Spleen (tissue), 11 donors: ENCODE data around the gene SPIRE2. TPM values are rescaled to one million over a fixed set of nuclear protein-coding genes. Genes with fewer than 3 reads are reported as not detected.

ENCODE experiments used
- DNase-seq: peaks from one replicate; pipeline ENCODE4 v3.0.0-alpha.2; 2020
- H3K27ac ChIP-seq, 8 donors: fragments of 200-600 bp; sonication (generic) in 7 of 8; 1 replicate in 4 of 8; 2 replicates in 4 of 8; pipeline versions ENCODE4 v1.5.0 to v1.8.0; 2016 to 2021; ENCODE audit warnings: inconsistent platforms in 4 of 8, mild to moderate bottlenecking in 4 of 8, moderate library complexity in 1 of 8
- H3K27me3 ChIP-seq, 7 donors: fragments of 200-600 bp; sonication (generic) in 6 of 7; replicated peaks in 1 of 7; 1 replicate in 4 of 7; 2 replicates in 3 of 7; pipeline versions ENCODE4 v1.5.0 to v1.8.0; 2016 to 2021; ENCODE audit warnings: inconsistent platforms in 3 of 7, mild to moderate bottlenecking in 1 of 7
- H3K36me3 ChIP-seq, 6 donors: fragments of 200-600 bp; sonication (generic) in 5 of 6; 1 replicate in 4 of 6; 2 replicates in 2 of 6; pipeline versions ENCODE4 v1.5.0 to v1.8.0; 2016 to 2021; ENCODE audit warnings: inconsistent platforms in 2 of 6
- H3K4me1 ChIP-seq, 6 donors: fragments of 200-600 bp; sonication (generic) in 5 of 6; 1 replicate in 3 of 6; 2 replicates in 3 of 6; pipeline versions ENCODE4 v1.5.0 to v1.8.0; 2016 to 2021; ENCODE audit warnings: inconsistent platforms in 3 of 6
- H3K4me3 ChIP-seq, 8 donors: fragments of 200-600 bp; sonication (generic) in 7 of 8; 1 replicate in 4 of 8; 2 replicates in 4 of 8; pipeline versions ENCODE4 v1.5.0 to v1.8.0; 2016 to 2021; ENCODE audit warnings: inconsistent platforms in 4 of 8, mild to moderate bottlenecking in 4 of 8, moderate library complexity in 2 of 8
- H3K9me3 ChIP-seq, 8 donors: fragments of 200-600 bp; sonication (generic) in 7 of 8; 1 replicate in 4 of 8; 2 replicates in 4 of 8; pipeline versions ENCODE4 v1.5.0 to v1.8.0; 2016 to 2021; ENCODE audit warnings: inconsistent platforms in 4 of 8
- POLR2A ChIP-seq, 3 donors: fragments of 450-650 bp; IDR thresholded peaks; one replicate each; pipeline ENCODE4 v1.5.1; 2017; ENCODE audit warnings: antibody characterized with exemption in 3 of 3, mild to moderate bottlenecking in 1 of 3
- POLR2AphosphoS5 ChIP-seq, 3 donors: sonication (generic); formaldehyde crosslinking; IDR thresholded peaks; one replicate each; pipeline ENCODE4 v1.5.1; 2017; ENCODE audit warnings: antibody characterized with exemption in 3 of 3
- WGBS, 5 donors: extraction: QIAGEN DNeasy Blood & Tissue Kit in 3 of 5; methylation state at CpG; one replicate each; pipeline versions ENCODE4 v1.1.5 to v1.1.7; 2013 to 2018; 5-methylcytosine and 5-hydroxymethylcytosine counted together
- intact Hi-C: fragments of 100-400 bp; cut with DNase I; formaldehyde crosslinking; loops from one replicate; pipeline ENCODE4 v1.15.0; 2023; ENCODE audit warnings: low total_unique reads
- polyA plus RNA-seq, 3 donors: library from polyadenylated mRNA; stranded (reverse); fragments of 200-250 nt; gene quantifications; one replicate each; pipeline ENCODE4 v1.2.1, GENCODE V29; 2013
- total RNA-seq, 7 donors: library from RNA; depleted of rRNA in 3 of 7; stranded (reverse); fragments of >200 nt in 3 of 7; fragmentation: NEBNext Ultra II Directional in 4 of 7; extraction: Animal tissue kit (Norgen Biotek cat#: 25700) in 4 of 7; gene quantifications; one replicate each; pipeline versions ENCODE4 v1.1.0 to v1.2.1, GENCODE V29; 2016 to 2021
- TF ChIP-seq, protein P1 (sequence below), 11 experiments: fragments of 200-600 bp in 7 of 11; fragments of 450-650 bp in 4 of 11; sonication (generic) in 4 of 11; IDR thresholded peaks in 8 of 11; conservative IDR thresholded peaks in 3 of 11; 1 replicate in 7 of 11; 2 replicates in 4 of 11; pipeline versions ENCODE4 v1.4.0 to v1.8.0; 2016 to 2021; ENCODE audit warnings: antibody characterized with exemption in 11 of 11, inconsistent platforms in 4 of 11, mild to moderate bottlenecking in 1 of 11
- donor health status: healthy with polysubstance abuse.
- donor health status: DM: no; HTN: no; CAD: no; lungs with moderate emphysema.
- donor health status: DM: no; HTN: no; CAD: no.
- donor health status: Bipolar disorder and iron deficiency.
- donor health status: healthy.
- donor health status: DM: no; HTN: no; CAD: no.
- donor health status: DM: yes; HTN: yes; CAD: no.

SPIRE2 gene
- total and polyA plus RNA-seq, 10 donors = 0.80 to 3.2 (median 1.9) TPM

DNA sequence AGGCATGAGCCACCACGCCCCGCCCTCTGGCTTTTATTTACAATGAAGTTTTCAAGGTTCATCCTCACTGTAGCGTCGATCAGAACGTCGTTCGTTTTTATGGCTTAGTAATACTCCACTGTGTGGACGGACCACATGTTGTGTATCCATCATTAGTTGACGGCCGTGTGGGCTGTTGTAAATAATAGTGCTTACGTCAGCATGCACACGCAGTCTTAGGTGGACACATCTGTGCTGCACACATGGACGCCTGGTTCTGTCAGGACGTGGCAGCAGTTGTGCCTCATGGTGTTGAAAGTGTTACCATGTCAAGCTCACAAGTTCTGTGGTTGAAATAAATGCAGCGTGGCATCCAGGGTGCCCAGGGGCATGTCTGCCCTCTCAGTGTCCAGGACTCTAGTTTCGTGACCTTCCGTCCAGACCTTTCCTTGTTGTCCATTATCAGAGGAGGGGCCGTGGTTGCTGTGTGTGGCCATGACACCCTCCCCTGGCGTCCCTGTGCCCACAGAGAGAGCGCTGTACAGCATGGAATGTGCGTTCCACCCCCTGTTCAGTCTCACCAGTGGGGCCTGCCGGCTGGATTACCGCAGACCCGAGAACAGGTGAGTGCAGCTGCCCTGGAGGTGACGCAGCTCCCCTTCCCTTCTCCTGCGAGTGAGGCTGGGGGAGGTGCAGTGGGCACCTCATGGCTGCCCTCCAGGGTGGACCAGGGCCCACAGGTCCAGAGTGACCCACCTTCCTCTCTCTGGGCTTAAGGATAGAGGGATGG is 67.4 kb downstream of the SPIRE2 start:
- Histone ChIP-seq H3K4me3 (no peak overlapping the region), H3K27ac (no peak overlapping the region), H3K27me3 (no peaks in the 10 kb centered on the region), H3K9me3 (no peaks in the 10 kb centered on the region), H3K4me1 (no peaks in the 10 kb centered on the region), H3K36me3 (peaks cover 1 to 100% (median 97%) of the 10 kb centered on the region in 6 donors)
- WGBS, 5 donors = 94 to 98% (median 95%) methylated on average over 23 to 26 of the region's 26 CpGs
- TF ChIP-seq, protein P1, sequence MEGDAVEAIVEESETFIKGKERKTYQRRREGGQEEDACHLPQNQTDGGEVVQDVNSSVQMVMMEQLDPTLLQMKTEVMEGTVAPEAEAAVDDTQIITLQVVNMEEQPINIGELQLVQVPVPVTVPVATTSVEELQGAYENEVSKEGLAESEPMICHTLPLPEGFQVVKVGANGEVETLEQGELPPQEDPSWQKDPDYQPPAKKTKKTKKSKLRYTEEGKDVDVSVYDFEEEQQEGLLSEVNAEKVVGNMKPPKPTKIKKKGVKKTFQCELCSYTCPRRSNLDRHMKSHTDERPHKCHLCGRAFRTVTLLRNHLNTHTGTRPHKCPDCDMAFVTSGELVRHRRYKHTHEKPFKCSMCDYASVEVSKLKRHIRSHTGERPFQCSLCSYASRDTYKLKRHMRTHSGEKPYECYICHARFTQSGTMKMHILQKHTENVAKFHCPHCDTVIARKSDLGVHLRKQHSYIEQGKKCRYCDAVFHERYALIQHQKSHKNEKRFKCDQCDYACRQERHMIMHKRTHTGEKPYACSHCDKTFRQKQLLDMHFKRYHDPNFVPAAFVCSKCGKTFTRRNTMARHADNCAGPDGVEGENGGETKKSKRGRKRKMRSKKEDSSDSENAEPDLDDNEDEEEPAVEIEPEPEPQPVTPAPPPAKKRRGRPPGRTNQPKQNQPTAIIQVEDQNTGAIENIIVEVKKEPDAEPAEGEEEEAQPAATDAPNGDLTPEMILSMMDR (IDR thresholded peaks at IDR 0.05 in 8 of 11, conservative IDR thresholded peaks at IDR 0.05 in 3 of 11) = no peak
- peak; percentile 10 to 58 (median 15) for TF ChIP-seq POLR2AphosphoS5 (IDR thresholded peaks at IDR 0.05)
- no peak for TF ChIP-seq POLR2A (IDR thresholded peaks at IDR 0.05)
- DNase-seq = no peak
- intact Hi-C loops = no loop called here

DNA sequence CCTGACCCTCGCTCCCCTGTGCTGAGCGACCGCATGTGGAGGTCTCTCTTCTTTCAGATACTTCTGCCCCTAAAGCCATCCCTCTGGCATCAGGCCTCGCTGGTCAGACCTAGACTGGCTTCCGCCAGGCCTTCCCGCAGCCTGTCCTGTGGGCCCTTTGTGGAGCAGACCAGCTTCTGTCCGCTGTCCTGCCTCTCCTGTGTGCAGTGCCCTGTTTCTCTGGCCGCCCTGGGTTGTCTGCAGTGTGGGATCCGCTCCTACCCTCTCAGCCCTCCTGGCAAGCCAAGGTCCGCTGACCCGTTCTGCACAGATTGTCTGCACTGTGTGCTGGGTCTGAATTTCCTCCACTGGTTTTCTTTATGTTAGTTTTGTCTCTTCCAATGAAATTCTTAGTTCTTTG is 68.9 kb downstream of the SPIRE2 start:
- peaks cover 5 to 92% (median 89%) of the 10 kb centered on the region in 6 donors for H3K36me3 ChIP-seq
- no peaks in the 10 kb centered on the region for H3K4me1 ChIP-seq
- TF ChIP-seq POLR2A (IDR thresholded peaks at IDR 0.05) = no peak
- TF ChIP-seq POLR2AphosphoS5 (IDR thresholded peaks at IDR 0.05) = peak in 1 of 3 donors; percentile 45
- no peak for DNase-seq
- intact Hi-C loops = no loop called here
- H3K27me3 ChIP-seq = no peaks in the 10 kb centered on the region
- H3K27ac ChIP-seq = no peak overlapping the region
- WGBS, 5 donors = 96 to 99% (median 97%) methylated on average over 11 of the region's 11 CpGs
- H3K9me3 ChIP-seq = no peaks in the 10 kb centered on the region
- no peak overlapping the region for H3K4me3 ChIP-seq

DNA sequence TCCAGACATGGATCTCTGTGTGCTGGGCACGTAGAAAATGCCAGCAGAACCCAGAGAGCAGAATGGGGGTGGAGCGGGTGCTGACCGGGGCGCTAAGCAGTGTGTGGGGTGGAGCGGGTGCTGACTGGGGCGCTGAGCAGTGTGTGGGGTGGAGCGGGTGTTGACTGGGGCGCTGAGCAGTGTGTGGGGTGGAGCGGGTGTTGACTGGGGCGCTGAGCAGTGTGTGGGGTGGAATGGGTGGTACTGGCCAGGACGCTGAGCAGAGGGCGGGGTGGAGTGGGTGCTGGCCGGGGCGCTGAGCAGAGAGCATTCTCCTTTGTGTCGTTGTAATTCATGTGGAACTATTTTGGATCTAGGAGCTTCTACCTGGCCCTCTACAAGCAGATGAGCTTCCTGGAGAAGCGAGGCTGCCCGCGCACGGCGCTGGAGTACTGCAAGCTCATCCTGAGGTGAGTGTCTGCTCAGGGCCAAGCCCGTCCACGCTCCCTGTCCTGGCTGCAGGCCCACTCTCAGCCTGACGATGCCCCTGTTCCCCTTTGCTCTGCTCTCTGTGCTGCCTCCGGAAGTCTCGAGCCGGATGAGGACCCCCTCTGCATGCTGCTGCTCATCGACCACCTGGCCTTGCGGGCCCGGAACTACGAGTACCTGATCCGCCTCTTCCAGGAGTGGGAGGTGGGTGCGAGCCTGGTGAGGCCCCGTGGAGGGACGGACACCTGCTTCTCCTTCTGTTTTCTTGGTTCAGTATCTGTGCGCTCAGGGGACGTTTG is 70.1 kb downstream of the SPIRE2 start:
- H3K36me3 ChIP-seq = peaks cover 5 to 89% (median 86%) of the 10 kb centered on the region in 6 donors
- H3K27ac ChIP-seq = no peak overlapping the region
- no peak overlapping the region for H3K4me3 ChIP-seq
- intact Hi-C loops = no loop called here
- TF ChIP-seq, protein P1 (IDR thresholded peaks at IDR 0.05 in 8 of 11, conservative IDR thresholded peaks at IDR 0.05 in 3 of 11) = no peak
- peak in 1 of 3 donors; percentile 64 for TF ChIP-seq POLR2AphosphoS5 (IDR thresholded peaks at IDR 0.05)
- DNase-seq = no peak
- H3K27me3 ChIP-seq = no peaks in the 10 kb centered on the region
- H3K9me3 ChIP-seq = no peaks in the 10 kb centered on the region
- WGBS, 5 donors = 92 to 97% (median 96%) methylated on average over 33 to 36 of the region's 36 CpGs
- no peaks in the 10 kb centered on the region for H3K4me1 ChIP-seq

DNA sequence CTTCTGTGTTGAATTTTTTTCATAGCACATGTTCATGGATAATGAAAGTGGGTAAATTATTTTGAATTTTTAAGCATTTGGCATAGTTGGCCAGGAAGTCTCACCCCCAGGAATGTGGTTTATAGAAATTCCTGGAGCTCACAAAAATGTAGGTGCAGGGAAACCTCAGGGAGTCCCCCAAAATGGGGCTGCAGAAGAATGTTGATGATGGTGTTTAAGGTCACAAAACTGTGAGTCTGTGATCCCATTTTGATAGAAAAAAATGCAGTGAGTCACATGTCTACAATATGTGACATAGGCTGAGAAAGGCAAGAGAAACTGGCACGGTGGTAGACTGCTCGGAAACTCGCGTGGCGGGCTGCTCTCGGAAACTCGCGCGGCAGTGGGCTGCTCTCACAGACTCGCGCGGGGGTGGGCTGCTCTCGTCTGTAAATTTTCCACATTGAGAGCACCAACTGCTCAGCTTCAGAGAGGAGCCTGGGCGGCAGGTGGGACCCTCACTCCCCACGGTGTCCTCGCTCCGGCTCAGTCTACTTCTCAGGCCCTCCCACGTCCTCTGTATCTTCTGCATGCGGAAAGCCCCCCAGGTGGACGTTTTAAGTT is 71.7 kb downstream of the SPIRE2 start:
- no peak for TF ChIP-seq POLR2AphosphoS5 (IDR thresholded peaks at IDR 0.05)
- TF ChIP-seq POLR2A (IDR thresholded peaks at IDR 0.05) = no peak
- TF ChIP-seq, protein P1 (IDR thresholded peaks at IDR 0.05 in 8 of 11, conservative IDR thresholded peaks at IDR 0.05 in 3 of 11) = no peak
- Histone ChIP-seq H3K4me1 (no peaks in the 10 kb centered on the region), H3K36me3 (peaks cover 5 to 89% (median 86%) of the 10 kb centered on the region in 6 donors), H3K4me3 (no peak overlapping the region), H3K27me3 (no peaks in the 10 kb centered on the region), H3K9me3 (no peaks in the 10 kb centered on the region), H3K27ac (no peak overlapping the region)
- no peak for DNase-seq
- intact Hi-C loops = no loop called here
- 89 to 96% (median 94%) methylated on average over 20 of the region's 20 CpGs for whole genome bisulfite sequencing, 5 donors
